Kidney tubule cell (primary cell): ENCODE data around the gene ETHE1.
"Not testable (repeated sequence)": the region's sequence is repeated elsewhere in the genome, so short reads cannot be mapped to it uniquely, and the experiment has no call there.

Experiments
- DNase-seq: peaks from one replicate; pipeline ENCODE4 v3.0.0-alpha.2; 2018; ENCODE audit warnings: low spot score

Gene ETHE1

DNA sequence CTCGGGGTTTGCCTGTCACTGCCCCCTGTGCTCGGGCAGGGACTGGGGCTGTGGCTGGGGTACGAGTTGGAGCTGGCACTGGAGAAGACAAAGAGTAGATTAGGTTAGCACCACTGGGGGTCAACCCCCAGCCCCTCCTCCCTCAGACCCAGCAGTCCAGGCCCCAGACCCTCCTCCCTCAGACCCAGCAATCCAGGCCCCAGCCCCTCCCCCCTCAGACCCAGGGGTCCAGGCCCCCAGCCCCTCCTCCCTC lies 25.1 kb upstream of the ETHE1 start:
- DNase-seq = no peak

DNA sequence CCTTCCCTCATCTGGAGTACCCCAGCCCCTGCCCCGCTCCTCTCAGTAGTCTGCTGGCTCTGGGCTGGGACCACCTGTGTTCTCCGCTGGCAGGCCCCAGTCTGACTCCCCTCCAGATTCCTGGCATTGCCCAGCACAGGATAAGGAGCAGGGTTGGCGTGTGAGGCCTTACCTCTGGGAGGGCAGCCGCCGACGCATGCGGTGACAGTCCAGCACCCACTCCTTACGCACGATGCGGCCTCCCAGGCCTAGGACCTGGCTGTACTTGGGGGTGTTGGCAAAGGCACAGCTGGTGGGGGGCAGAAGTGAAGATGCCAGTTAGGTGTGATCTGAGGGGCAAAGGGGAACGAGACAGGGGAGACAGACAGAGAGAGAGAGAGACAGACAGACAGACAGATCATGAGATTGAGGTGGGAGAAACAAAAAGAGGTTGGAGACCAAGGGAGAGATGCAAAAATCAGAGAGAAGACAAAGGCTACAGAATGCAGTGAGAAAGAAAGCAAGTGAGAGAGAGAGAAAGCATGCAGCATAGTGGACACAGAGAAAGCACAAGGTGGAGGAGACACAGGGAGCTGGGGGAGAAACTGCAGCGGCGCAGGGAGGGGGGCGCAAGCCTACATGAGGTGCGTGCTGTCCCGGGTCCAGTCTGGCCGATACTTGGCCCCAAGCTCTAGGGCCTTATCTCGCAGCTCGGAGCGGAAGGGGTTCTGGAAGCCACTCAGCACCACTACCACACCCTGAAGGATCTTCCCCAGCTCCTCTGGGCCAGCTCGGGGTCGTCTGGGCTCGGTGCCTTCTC lies 24.6 kb upstream of the ETHE1 start:
- DNase-seq = no peak

DNA sequence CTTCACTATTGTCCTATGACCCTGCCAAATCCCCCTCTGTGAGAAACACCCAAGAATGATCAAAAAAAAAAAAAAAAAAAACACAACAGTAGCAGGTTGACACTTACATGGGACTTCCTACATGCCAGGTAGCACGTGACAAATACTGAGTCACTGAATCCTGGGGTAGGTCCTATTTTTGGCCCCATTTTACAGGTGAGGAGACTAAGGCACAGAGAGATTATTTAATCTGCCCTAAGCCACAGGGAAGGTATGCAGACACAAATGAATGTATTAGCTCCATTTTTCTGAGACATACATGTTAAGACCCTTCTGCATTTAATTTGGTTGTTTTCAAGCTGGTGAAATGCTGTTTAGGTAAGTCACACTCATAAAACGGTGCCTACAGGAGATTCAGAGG lies 21.7 kb upstream of the ETHE1 start:
- DNase-seq = no peak

DNA sequence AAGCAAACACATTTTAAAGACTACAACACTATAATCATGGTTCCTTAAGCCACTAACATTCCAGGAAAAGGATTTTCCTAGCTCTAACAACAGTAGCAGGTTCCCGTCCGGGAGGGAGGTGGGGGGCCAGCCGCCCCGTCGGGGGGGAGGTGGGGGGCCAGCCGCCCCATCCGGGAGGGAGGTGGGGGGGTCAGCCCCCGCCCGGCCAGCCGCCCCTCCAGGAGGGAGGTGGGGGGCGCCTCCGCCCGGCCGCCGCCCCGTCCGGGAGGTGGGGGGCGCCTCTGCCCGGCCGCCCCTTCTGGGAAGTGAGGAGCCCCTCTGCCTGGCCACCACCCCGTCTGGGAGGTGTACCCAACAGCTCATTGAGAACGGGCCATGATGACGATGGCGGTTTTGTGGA lies 20.9 kb upstream of the ETHE1 start:
- DNase-seq = not testable (repeated sequence)

DNA sequence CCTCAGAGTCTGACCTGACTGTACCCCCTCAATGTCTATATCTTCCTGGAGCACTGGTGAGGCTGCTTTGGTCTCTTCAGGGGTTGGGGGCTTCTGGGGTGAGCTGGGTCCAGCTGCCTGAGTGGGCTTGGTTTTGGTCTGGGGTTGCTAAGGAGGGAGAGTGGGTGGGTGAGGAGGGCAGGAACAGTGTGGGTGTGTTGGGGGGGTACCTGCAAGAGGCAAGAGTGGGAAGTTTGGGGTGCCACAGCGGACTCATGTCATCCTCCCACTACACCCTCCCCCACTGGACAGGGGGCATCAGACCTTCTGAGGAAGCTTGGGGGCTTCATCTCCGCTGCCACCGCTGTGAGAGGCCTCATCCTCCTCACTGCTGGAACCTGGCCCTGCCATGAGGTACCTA lies 19.6 kb upstream of the ETHE1 start:
- DNase-seq = no peak

DNA sequence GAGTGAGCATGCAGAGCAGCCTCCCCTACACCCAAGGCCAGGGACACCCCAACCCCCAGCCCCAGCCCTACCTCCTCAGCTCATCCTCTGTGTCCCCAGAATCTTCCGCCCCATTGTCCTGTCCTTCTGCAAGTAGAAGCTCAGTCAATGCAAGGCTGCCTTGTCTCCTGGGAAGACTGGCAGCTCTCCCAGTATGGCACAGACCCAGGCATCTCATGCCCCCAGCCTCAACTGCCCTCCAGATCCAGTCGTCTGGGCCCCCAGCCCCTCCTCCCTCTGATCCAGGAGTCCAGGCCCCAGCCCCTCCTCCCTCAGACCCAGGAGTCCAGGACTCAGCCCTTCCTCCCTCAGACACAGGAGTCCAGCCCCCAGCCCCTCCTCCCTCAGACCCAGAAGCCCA lies 19.0 kb upstream of the ETHE1 start:
- no peak for DNase-seq

DNA sequence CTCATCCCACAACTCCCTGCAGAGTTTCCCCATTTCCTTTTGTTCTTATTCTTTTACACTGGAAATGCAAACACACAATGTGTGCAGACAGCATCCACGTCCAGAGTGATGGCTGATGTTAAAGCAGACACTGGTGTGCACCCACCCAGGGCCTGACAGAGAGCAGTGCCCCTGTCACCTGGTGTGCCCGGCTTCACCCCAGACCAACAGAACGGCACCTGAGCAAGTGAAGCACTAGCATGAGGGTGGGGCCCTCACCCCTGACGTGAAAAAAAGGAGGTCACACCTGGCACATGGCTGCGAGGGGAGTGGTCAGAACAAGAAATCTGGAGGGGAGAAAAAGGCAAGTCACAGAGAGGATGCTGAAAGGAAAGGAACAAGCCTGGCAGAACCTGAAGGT lies 18.3 kb upstream of the ETHE1 start:
- DNase-seq = no peak

DNA sequence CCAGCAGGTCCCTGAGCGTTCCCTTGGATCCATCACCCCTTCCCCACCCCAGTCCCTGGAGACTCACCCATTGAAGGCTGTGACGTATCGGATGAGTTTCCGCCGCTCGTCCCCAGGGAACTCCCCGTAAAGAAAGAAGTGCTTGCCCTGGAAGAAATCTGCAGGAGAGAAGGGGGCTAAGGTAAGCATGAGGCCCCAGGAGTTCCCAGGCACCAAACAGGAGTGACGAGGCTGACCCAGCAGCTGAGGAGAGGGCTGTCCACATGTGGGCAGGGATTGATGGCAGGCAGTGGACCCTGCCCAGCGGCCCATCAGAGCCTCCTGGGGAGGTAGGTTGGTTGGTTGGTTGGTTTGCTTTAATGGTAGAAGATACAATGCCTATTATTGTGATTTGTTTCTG lies 17.1 kb upstream of the ETHE1 start:
- no peak for DNase-seq

DNA sequence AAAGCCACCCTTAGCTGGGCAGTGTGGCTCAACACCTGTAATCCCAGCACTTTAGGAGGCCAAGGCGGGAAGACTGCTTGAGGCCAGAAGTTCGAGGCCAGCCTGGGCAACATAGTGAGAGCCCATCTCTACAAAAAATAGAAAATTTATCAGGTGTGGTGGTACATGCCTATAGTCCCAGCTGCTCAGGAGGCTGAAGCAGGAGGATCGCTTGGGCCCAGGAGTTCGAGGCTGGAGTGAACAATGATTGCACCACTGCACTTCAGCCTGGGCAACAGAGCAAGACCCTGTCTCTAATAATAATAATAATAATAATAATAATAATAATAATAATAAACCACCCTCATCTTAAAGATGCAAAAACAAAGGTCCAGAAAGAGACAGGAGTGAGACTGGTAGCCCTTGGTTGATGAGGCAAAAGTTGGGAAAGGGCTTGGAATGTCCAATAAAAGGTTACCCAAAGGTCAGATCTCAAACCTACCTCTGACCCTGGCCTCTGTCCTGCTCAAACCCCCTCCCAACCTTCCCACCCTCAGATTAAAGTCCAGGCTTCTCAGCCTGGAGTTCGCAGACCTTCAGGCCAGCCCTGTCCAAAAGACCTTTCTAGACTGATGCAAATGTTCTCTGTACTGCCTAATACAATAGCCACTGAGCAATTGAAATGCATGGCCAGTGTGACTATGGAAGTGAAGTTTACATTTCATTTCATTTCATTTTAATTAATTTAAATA lies 15.1 kb upstream of the ETHE1 start:
- DNase-seq = no peak

DNA sequence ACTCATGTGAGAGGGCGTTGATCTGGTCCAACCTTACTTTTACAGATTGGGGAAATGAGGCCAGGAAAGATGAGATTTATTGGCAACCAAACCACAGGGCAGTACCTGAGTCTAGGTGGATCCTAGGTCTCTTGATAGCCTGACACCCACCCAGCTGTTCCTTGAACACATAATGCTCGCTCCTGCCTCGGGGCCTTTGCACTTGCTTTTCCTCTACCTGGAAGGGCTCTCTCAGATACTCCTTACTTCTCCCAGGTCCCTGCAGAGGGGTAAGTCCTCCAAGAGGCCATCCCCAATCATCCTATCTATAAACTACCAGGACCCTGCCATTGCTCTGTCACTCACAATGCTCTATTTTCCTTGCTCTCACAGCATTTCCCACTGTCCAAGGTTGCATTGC lies 13.4 kb upstream of the ETHE1 start:
- no peak for DNase-seq

DNA sequence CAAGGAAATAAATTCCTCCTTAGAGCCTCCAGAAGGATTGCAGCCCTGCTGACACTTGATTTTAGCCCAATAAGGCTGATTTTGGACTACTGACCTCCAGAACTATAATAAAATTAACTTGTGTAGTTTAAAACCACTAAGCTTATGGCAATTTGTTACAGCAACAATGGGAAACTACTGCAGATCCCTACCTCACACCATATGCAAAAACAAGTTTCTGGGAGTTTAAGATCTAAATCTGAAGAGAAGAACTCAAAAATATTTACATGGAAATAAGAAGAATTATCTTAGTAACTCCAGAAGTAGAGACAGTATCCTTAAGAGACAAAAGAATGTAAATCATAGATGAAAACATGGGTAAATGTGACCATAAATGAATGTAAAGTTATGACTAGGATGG lies 11.9 kb upstream of the ETHE1 start:
- no peak for DNase-seq

DNA sequence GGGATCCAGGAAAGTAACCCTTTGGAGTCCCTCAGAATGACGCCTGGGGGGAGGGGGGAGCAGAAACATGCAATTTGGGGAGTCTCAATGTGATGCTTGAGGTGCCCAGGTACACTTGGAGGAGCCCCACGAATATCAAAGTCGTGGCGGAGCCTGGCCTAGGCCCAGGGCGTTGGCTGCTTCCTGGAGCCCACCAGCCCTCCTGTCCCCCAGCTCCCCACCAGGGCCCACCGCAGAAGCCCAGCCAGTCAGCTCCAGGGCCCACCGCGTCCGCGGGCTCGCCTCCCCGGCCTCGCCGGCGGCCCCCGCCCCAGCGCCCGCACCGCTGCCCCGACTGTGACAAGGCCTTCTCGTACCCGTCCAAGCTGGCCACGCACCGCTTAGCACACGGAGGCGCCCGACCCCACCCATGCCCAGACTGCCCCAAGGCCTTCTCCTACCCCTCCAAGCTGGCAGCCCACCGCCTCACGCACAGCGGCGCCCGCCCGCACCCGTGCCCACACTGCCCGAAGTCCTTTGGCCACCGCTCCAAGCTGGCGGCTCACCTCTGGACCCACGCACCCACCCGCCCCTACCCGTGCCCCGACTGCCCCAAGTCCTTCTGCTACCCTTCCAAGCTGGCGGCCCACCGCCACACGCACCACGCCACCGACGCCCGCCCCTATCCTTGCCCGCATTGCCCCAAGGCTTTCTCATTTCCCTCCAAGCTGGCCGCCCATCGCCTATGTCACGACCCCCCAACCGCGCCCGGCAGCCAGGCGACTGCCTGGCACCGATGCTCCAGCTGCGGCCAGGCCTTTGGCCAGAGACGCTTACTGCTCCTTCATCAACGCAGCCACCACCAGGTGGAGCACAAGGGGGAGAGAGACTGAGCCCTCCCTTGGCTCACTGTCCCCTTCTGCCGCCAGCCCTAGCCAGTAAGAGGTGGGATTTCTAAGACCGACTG lies 8.1 kb upstream of the ETHE1 start:
- peak; percentile 57 for DNase-seq

DNA sequence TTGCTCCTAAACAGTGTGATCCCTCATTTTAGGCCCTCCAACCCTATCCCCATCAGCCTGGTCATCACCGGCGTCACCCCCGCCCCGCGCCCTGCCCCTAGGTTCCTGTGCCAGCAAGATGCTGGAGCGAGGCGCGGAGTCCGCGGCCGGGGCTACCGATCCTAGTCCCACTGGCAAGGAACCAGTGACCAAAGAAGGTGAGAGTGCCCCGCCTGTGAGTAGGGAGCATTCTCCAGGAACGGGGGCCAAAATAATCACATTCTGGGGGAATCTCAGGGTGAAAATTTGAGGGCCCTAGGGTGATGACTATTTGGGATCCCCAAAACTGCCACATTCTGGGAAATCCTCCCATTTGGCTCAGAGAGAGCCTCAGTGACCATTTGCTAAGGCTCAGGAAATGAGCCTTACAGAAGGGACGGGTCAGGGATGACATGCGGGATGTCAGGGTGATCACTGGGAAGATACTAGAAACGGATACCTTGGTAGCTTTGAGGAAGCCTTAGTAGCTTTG lies 7.4 kb upstream of the ETHE1 start:
- DNase-seq = no peak

DNA sequence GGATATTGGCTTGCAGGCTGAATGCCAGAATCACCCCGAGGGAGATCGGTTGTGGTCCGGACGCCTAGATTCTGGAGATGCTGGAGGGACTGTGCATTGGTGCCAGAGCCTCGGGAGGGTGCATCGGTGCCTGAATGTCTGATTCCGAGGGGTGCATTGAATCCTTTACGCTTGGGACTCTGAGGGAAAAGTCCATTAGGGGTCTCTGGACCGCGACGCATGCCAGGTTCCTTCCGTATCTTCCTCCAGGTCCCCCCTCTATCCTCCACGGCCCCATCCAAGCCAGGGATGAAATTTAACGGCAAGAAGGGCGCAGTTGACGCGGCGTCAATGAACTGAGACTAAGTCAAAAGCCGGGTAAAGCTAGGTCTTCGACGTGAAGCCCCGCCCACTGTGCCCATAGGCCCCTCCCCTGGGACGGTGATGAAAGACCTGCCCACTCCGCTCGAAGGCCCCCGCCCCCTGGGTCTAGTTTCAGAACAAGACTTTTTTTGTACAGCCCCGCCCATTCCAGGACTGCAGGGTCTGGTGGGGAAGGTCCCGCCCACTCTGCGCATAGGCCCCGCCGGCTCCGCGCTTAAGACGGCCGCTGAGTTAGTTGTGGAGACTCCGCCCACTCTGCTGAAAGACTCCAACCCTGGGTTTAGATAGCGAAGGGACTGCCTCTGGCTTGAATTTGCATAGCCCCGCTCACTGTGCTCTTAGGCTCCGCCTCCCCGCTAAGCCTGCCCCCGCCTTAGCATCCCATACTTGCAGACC lies 6.7 kb upstream of the ETHE1 start:
- DNase-seq = peak; percentile 95

DNA sequence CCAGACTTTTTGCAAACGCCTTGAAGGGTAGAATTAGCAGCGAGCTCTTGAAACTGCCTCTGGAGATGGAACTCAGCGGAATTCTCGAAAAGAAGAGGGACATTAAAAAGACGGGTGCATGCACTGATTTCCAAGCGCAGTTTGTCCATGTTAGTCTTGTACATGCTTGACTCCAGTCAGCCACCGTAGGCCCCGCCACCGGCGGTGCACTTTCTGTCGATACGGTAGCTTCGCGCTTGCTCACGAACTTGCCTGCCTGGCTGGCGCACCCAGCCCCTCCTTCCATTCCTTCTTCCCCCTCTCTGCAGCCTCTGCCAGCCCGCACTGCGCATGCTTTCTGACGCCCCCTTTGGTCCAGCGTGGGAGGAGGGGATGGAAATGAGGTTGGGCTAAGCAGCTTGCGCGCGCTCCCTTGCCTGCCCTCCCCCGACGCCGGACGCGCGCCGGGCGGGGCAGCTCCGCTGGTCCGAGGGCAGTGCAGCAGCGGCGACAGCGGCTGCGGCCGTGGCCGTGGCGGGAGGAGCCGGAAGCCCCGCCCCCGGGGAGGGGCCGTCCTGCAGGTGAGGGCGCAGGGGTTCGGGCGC lies 6.1 kb upstream of the ETHE1 start, which contains the start of gene ZNF575:
Gene ZNF575 (plus strand): TSS at position 227 of the 584 bp plus-strand sequence. CDS start 1,235 bp downstream, outside the sequence.
- DNase-seq = peak; percentile 90

DNA sequence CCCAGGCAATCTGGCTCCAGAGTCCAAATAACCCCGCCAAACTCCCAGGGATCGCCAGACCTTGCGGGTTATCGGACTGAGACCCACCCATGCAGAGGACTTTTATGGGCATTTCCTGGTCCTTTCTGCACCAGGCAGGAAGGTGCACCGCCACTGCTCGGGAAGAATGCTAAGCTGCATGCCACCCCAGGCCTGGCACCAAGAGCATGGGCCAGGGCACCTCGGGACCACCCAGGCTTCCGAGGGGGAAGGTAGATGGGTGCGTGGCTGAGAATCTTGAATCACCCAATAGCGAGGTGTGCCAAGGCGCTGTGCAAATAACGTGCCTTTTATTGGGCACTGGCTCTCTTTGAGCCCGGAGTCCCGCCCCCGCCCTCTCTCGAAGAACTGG lies 5.6 kb upstream of the ETHE1 start:
- DNase-seq = no peak

DNA sequence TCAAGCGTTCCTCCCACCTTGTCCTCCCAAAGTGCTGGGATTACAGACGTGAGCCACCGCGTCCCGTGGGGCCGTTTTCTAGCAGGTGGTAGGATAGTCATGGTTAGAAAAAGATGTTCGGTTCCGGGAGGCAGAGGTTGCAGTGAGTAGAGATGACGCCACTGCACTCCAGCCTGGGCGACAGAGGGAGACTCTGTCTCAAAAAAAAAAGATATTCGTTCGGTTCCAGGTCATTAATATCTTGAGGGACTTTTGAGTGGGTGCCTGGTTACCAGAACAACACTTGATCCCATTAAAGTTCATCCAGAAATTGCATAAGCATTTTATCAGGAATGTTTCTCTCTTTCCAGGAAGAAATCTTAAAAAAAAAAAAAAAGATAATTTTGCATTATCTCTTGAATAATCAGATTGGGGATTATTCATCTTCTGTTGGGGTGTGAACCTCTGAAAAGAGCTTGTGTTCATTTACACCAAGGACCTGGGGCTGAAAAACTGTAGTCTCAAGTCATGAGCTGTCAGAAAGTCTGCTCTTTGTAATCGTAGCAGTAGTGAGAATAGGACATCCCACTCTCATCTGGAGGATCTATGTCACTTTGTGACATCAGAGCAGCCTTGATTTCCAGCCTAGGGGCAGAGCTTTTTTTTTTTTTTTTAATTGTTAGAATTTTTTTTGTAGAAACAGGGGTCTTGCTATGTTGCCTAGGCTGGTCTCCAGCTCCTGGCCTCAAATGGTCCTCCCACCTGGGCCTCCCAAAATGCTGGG lies 1.0 kb upstream of the ETHE1 start:
- DNase-seq = peak; percentile 89

DNA sequence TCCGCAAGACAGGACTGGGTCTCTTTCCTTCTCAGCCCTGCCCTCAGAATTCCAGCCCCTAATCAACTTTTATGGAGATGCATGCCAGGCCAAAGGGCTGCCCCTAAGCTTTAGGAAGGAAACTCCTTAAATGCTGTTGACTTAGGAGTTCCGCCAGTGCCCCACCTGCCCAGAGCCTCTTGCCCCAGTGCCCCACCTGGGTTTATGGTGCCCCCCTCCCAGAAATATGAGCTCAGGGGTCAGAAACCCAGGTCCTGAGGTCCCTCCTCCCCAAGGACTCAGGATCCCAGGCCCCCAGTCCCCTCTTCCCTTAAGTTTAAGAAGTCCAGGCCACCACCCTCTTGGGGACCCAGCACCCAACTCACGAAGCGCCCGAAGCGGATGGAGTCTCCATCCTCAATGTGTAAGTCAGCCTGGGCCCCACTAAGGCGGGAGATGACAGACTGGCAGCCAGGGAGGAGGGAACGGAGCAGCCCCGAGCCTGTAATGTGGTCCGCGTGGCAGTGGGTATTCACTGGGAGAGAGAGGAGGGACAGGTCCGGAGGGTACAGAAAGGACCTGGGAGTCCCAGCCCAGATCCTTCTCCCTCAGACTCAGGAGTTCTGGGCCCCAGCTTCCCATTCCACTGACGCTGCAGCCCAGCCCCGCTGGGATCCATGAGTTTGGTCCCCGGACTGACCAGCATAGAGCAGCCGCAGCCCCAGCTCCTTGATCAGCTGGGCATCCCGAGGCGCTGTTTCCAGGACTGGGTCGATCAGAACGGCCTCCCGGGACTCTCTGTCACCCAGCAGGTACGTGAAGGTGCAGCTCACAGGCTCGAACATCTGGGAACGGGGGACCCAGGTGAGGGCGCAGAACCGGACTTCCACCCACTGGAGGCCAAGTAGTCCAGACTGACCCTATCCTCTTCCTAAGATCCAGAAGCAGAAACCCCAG lies 897 bp downstream of the ETHE1 start:
- peak; percentile 32 for DNase-seq
